ENCODE results near the gene CDK14.
A peak's percentile ranks its signal among the peaks of the same experiment; 100 is the strongest.

The CDK14 gene

DNA sequence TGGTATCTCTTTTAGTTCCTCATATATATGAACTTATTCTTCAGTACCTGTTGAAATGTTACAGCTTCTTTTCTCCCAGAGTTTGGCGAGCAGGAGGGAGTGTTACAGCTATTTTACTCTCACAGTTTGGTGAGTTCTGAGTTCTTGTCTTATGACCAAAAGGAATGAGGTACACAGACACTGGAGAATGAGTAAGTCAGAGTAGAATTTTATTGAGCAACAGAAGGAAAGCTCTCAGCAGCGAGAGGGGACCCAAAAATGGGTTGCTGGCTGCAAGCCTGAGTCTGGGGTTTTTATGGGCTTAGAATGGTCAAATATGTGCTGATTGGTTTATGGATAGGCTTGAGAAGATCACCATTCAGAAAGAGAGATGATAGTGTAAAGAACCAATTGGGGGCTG is 175.2 kb downstream of the CDK14 start:
- no peak for TF ChIP-seq GABPA (IDR thresholded peaks at IDR 0.05; ENCODE audit: low read depth)
- TF ChIP-seq REST (IDR thresholded peaks at IDR 0.05; ENCODE audit: insufficient replicate concordance, low read depth): no peak
- TF ChIP-seq, protein P1, sequence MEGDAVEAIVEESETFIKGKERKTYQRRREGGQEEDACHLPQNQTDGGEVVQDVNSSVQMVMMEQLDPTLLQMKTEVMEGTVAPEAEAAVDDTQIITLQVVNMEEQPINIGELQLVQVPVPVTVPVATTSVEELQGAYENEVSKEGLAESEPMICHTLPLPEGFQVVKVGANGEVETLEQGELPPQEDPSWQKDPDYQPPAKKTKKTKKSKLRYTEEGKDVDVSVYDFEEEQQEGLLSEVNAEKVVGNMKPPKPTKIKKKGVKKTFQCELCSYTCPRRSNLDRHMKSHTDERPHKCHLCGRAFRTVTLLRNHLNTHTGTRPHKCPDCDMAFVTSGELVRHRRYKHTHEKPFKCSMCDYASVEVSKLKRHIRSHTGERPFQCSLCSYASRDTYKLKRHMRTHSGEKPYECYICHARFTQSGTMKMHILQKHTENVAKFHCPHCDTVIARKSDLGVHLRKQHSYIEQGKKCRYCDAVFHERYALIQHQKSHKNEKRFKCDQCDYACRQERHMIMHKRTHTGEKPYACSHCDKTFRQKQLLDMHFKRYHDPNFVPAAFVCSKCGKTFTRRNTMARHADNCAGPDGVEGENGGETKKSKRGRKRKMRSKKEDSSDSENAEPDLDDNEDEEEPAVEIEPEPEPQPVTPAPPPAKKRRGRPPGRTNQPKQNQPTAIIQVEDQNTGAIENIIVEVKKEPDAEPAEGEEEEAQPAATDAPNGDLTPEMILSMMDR (IDR thresholded peaks at IDR 0.05; ENCODE audit: insufficient read depth, low read length): no peak
- TF ChIP-seq POLR2AphosphoS5 (IDR thresholded peaks at IDR 0.05; ENCODE audit: low read depth): no peak
- no peak for TF ChIP-seq SPI1 (IDR thresholded peaks at IDR 0.05; ENCODE audit: borderline replicate concordance, low read depth)
- no peak for DNase-seq (ENCODE audit: low read depth in 1 of 2, low spot score in 1 of 2)
- Histone ChIP-seq H3K27me3 (ENCODE audit: insufficient read depth, poor library complexity, severe bottlenecking) (no peaks in the 10 kb centered on the region), H3K4me3 (replicated peaks; ENCODE audit: insufficient read depth, low read length) (no peak overlapping the region), H3K27ac (replicated peaks) (no peak overlapping the region)

- H3K27ac ChIP-seq (replicated peaks): peak overlapping the region; percentile 11; the same call in 1 of the 2 replicates
- no peak overlapping the region for H3K4me3 ChIP-seq (replicated peaks; ENCODE audit: insufficient read depth, low read length)
- peak; percentile 87 for TF ChIP-seq SPI1 (IDR thresholded peaks at IDR 0.05; ENCODE audit: borderline replicate concordance, low read depth)
- no peak for TF ChIP-seq GABPA (IDR thresholded peaks at IDR 0.05; ENCODE audit: low read depth)
- H3K27me3 ChIP-seq (ENCODE audit: insufficient read depth, poor library complexity, severe bottlenecking): no peaks in the 10 kb centered on the region
- DNase-seq (ENCODE audit: low read depth in 1 of 2, low spot score in 1 of 2): peak; percentile 30 to 71
These were observed 176.3 kb downstream of the CDK14 start for GRCh38 chr7:90772410-90772809.

DNA sequence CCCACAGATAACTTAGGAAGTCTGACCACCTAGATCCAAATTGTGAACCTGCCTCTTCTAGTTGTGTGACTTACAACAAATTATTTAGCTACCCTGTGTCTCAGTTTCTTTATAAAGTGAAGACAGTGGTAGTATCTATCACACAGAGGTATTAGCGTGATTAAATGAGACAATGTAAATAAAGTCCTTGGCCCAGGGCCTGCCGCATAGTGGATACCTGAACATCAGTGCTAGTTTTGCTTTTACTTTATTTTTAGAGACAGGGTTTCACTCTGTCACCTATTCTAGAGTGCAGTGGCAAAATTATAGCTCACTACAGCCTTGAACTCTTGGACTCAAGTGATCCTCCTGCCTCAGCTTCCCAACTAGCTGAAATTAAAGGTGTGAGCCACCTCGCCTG is 177.1 kb downstream of the CDK14 start:
- no peak overlapping the region for H3K4me3 ChIP-seq (replicated peaks; ENCODE audit: insufficient read depth, low read length)

More for the DNA sequence above, 177.1 kb downstream of the CDK14 start:
- TF ChIP-seq GABPA (IDR thresholded peaks at IDR 0.05; ENCODE audit: low read depth) (no peak), POLR2AphosphoS5 (IDR thresholded peaks at IDR 0.05; ENCODE audit: low read depth) (no peak), REST (IDR thresholded peaks at IDR 0.05; ENCODE audit: insufficient replicate concordance, low read depth) (no peak), SPI1 (IDR thresholded peaks at IDR 0.05; ENCODE audit: borderline replicate concordance, low read depth) (no peak)
- TF ChIP-seq, protein P1 (IDR thresholded peaks at IDR 0.05; ENCODE audit: insufficient read depth, low read length): no peak
- no peaks in the 10 kb centered on the region for H3K27me3 ChIP-seq (ENCODE audit: insufficient read depth, poor library complexity, severe bottlenecking)
- no peak for DNase-seq (ENCODE audit: low read depth in 1 of 2, low spot score in 1 of 2)
- no peak overlapping the region for H3K27ac ChIP-seq (replicated peaks)
